Measurements from ENCODE around the gene DNAH17. TPM values are rescaled to one million over a fixed set of nuclear protein-coding genes. Genes with fewer than 3 reads are reported as not detected.

DNAH17 gene
- total RNA-seq, 1 experiment from 2014 or later = 0.05 TPM

DNA sequence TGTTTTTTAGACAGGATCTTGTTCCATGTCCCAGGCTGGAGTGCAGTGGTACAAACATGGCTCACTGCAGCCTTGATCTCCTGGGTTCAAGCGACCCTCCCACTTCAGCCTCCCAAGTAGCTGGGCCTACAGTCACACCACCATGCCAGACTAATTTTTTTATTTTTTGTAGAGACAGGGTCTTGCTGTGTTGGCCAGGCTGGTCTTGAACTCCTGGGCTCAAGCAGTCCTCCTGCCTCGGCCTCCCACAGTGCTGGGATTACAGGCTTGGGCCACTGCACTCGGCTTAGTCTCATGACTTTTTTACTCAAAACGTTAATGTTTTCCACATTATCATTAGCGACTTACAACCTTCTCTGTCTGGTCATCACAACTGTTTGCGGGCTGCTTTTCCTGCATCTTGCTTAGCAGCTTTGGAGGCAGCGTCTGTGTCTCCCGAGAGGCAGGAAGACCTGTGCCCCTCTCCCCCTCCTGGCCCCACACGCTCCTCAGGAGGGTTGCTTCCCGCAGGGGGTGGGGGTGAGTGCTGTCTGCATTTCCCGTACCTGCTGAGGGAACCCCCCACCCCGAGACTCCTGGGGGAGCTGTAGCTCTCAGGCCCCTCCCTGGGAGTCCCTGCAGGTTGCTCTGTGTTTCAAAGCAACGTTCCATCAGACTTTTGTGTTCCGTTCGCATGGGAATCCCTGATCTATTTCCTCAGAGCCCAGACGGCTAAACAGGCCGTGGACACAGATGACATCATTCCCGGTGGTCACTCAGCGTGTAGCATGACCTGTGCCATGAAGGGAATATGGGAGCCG lies 146.1 kb downstream of the DNAH17 start:
- no peak for DNase-seq (ENCODE audit: low read depth)

DNA sequence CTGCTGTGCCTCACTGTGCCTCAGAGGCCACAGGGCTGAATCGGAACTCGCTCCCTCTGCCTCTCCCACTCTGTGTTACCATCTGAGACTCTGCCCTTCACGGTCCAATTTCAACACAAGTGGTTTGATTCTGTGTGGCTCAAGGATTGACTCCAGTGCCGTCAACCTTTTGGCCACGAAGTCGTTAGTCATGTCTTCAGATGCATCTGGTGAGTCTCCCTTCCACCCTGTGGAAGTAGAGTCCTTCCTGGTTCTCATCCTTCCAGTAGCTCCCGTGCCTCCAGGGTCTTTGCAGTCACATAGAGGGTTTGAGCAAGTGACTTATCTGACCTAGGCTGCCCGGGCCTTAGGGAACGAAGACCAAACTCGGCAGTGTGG lies 147.6 kb downstream of the DNAH17 start:
- no peak for DNase-seq (ENCODE audit: low read depth)

DNA sequence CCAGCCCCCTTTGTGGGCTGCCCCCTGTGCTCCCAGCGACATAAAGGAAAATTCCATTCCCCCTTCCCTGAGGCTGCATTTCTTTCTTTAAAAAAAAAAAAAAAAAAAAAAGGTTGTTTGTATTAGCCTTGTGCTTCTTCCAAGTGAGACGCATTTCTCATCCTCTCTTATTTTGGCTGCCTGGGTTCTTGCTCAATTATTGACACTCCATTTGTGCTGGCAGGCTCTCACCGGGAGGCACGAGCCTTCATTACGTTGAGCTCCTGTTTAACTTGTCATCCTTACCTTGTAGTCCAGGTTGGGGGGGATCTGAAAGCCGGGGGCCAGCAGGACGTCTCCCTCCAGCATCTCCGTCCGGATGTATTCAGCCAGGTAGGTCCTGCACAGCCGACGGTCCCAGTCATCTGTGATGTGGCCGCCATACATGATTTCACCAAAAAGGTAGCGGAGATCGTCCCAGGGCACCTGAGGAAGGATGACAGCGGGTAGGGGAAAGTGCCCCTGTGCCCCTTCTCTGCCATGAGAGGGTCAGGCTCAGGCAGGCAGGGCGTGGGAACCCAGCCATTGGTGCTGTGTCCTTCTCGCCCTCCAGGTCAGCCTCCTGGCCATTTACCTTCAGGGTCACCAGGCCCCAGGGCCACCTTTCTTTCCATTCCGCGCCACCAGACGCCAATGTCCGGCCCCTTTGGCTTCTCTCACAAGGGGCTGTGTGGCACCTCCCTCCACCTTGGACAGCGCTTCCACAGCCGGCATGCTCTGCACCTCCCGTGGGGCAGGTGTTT lies 148.2 kb downstream of the DNAH17 start:
- no peak for DNase-seq (ENCODE audit: low read depth)

DNA sequence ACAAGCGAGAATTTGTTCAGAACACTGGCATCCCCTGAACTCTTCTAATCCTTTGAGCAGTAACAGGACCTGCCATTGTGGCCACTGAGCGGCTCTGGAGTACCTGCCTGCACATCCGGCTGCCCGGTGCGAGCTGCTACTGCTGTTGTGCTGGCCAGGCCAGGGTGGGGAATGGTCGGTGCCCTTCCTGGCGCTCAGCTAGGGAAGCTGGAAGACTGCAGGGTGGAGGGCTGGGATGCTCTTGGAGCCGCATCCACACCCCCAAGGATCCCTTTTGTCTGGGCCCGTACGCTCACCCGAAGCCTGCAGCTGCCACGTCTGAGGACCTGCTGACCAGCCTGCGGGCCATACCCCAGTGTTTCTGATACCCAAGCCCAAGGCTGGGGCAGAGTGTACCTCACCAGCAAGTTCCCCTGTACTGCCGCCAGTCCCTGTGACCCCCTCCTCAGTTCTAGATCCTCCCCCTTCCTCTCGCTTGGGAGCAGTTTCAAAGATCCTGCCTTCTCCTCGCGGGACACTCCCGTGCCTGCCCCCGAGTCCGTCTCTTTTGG lies 149.1 kb downstream of the DNAH17 start:
- DNase-seq (ENCODE audit: low read depth) = no peak

DNA sequence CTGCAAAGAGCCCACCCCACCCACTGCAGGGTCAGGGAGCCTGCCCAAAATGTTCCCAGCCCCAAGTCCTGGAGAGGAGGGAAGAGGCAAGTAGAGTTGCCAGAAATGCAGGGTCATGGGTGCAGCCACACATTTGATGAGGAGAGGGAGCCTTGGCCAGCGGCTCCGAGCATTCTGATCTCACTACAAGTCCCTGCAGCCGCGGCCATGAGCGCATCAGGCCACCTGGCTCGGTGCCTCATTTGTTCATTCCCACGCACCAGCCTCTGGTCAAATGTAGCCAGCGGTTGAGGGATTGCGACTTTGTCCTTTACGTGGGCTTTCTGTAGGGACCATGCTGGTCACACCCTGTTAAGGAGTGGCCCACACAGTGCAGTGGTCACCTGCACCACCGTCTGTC lies 150.1 kb downstream of the DNAH17 start:
- DNase-seq (ENCODE audit: low read depth) = no peak

DNA sequence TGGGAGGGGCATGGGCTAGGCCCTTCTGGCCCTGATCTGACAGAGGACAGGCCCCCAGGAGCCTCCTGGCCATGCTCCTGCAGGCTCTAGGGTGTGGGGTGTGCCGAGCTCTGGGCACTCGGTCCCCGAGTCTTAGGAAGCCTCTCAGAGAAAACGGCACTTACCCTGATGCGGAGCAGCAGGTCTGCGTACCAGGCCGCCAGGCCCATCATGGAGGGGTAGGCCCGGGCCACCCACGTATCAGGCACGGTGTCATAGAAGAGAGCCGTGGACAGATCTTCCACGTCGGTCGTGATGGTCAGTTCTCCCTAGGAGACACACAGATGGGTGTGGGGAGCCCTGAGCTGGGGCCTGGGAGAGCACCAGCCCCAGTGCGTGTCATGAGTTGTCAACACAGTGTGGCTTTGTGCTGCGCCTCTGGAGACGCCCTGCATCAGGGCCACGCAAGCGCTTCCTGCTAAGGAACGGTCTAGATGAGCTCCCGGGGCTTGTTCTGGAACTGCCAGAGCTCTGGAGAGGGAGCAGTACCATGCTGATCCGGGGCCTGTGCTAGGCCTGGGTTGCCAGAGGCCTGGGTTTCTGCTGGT lies 150.8 kb downstream of the DNAH17 start:
- no peak for DNase-seq (ENCODE audit: low read depth)

DNA sequence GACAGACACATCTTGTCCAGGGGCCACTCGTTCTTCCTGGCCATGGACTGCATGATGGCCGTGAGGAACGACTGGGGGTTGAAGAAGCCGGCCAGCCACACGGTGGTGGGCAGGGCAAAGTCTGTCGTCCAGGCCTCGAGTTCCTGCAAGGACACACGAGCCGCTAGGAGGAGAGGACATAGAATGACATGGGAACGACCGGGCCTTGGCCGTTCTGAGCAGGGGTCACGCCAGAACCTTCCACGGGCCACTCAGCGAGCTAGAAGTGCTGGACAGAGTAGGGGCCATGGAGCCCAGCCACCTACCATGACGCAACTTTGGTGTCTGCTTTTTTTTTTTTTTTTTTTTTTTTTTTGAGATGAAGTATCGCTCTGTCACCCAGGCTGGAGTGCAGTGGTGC lies 151.8 kb downstream of the DNAH17 start:
- DNase-seq (ENCODE audit: low read depth) = no peak

DNA sequence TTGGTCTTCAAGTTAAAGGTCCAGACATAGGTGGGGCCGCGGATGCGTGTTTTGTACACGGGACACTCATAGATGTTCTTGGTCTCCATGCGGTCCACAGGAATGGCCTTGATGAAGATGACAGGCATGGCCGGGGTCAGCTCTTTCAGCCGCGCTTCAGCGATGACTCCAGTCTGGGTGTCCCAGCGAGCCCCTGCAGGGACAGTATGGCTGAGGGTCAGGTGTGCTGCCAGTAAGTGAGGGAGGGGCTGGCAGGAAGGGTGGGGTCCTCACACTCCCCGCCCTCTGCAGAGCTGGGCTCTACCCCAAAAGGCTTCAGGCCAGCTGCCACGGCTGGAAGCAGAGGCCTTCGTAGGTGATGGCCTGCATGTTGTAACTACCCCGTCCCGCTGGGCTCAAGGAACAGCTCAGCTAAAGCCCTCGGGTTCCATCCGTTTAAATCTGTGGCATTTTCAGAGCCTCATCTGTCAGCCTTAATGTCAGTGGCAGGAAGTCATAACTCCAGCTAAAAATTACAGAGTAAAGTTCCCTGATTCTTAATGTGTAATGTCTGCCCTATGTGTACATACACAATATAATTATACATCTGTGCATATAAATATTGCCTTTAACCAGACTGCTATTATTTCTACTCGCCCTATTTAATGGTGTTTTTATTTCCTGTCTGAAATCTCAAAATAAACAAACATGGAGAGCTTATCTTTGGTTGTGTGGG lies 153.1 kb downstream of the DNAH17 start:
- DNase-seq (ENCODE audit: low read depth) = no peak

DNA sequence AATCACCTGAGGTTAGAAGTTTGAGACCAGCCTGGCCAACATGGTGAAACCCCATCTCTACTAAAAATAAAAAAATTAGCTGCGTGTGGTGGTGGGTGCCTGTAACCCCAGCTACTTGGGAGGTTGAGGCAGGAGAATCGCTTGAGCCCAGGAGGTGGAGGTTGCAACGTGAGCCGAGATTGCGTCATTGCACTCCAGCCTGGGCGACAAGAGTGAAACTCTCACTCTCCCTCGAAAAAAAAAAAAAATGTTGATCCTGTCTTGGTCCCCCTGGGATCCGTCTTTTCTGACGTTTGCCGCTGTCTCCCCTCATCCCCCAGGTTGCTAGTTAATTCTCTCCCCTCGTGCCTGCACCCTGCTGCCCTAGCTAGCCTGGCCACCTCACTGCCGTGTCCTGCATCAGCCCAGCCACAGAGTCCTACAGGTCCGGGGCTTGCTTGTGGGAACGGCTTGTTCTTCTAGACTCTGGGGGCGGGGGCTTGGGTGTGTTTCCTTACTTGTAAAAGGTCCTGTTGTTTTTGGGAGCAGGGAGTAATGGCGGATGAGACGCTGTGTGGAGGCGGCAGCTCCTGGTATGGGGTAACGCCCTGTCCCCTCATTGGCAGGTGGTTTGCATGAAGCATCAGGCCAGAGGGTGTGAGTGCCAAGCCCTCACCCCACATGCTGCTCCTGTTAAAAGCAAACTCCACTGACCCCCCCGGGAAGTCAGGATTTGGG lies 154.2 kb downstream of the DNAH17 start:
- DNase-seq (ENCODE audit: low read depth) = no peak

DNA sequence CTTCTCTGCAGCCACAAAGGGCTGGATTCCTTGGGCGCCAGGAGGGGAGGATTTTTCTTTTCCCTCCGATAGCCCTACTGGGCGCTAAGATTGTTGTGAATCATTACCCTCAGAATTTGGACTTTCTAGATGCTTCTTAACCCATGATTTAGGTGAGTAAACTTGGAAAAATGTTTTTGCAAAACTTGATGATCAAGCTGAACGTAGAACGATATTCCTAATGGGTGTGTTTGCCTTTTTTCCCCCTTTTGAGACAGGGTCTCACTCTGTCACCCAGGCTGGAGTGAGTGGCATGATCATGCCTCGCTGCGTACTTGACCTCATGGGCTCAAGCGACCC lies 155.0 kb downstream of the DNAH17 start:
- no peak for DNase-seq (ENCODE audit: low read depth)

DNA sequence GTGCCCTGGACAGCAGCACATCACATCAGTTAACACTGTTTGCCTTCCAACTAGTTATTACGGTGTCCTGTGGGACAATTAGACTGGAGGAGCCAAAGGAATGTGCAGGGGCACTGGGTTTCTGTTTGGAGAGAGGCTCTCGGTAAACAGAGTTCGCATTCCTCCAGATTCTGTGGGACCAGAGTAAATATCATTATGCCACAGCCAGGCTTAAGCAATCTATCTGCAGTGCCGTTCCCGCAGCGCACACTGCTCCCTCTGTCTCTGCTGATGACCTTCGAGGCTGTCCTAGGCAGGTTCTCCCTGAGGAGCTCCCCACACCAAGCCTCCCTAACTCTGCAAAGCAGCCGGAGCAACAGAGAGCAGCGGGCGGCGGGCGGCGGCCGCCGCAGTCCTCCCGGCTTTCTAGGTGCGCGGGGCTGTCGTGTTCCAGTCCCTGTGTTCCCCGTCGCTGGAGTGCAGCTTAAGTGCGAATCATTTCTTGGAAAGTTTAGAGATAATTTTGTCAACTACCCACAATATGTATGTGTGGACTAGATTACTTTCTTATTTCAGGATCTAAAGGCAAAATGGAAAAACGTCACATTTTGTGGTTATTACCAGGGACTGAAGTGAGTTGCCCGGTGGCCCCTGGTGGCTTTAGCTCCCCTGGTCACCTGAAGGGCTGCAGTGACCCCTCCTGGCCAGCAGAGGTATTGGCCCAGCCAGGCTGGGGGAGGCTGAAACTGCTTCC lies 155.5 kb downstream of the DNAH17 start:
- peak; percentile 66 for DNase-seq (ENCODE audit: low read depth)

DNA sequence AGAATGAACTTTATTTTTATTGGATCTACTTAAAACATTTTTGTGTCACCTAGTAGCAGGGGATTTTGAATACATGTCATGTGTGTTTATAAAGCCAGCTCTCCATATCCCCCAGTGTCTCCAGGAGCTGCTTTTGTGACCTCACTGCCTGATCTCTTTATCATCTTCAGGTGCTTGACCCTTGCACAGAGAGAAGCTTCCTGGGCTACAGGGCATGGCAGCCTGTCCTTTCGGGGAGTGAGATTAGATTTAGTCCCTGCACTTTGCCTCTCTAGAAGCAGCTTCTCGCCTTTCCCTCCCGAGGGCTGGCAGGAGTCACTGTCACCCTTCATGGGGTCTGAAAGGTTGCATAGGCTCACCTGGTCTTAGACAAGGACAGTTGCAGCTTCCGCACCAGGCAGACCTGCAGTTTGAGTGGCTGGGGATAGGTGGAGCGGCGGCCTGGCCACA lies 156.1 kb downstream of the DNAH17 start:
- no peak for DNase-seq (ENCODE audit: low read depth)

DNA sequence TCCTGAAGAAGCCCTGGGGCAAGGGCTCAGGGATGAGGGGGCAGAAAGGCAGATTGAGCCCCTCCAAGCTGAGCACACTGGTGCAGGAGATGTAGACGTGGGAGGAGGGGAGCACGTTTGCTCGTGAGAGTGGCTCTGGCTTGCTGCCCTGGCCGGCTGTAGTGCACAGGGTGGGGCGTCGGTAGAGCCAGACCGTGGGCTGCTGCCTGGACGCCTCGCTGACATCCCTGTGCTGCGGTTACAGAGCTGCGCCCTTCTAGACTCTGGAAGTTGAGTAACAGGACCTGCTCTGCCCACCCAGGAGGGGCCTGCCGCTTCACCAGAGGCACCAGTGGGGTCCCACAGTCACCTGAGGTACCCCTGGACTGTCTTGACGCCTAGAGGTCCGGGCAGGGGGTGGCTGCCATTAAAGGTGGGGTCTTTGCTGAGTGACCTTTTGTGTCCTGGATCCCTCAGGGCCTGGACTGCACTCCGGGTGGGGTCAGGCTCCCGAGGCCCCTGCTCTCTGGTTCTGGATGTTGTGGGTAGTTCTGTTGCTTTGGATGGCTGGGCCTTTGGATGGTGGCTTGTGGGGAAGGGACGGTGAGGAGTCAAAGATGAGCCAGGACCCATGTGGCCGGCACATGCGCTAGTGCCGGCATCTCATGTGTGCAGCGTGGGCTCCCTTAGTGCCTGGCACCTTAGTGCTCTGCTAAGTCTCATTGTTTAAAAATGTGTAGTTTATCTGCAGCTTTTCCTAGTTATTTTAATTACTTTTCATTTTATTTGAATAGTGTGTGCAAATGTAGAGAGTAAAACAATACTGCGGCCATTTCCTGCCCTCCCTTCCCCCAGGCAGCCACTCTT lies 157.0 kb downstream of the DNAH17 start:
- DNase-seq (ENCODE audit: low read depth) = no peak

DNA sequence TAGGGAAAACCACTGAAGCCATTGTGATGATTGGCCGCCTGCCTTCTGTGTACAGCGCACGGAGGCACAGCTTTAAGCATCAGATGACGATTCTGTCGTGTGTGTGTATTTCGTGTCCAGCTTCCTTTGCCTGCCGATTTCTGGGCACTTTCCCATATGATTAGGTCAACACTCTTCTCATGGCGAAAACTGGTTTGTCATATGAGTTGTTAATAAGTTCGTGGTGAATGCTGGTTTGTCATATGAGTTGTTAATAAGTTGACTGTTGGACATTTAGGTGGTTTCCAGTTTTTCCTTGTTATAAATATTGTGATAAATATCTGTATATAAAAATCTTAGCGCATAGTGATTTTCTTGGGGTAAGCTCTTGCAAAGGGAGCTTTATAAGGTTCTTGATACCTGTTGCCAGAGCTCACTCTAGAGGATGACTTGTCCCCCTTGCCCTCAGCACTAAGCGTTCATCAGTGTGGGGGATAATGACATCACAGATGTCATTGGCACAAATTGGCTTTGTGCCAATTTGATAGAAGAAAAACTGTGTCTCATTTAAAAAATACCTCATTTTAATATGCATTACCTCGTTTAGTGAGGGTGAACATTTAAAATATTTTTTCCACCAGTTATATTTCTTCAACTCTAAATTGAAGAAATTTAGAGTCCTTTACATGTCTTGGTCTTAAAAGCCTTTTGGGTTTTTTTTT lies 158.7 kb downstream of the DNAH17 start:
- no peak for DNase-seq (ENCODE audit: low read depth)

DNA sequence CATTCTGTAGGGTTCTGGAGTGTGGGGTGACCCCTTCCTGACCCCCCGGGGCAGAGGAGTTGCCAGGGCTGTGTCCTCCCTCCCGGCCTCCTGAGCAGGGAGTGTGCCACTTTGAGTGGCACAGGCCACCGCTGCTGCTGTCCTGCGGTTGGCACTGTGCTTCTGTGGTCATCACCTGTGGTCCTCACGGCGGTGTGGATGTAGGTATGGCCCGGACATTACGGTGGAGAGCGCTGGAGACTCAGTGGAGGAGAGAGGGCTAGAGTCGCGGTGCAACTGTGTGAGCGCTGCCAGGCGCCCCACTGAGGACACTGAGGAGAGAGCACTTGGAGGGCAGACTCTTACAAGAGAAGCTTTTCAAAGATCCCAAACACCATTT lies 159.7 kb downstream of the DNAH17 start:
- DNase-seq (ENCODE audit: low read depth) = no peak

DNA sequence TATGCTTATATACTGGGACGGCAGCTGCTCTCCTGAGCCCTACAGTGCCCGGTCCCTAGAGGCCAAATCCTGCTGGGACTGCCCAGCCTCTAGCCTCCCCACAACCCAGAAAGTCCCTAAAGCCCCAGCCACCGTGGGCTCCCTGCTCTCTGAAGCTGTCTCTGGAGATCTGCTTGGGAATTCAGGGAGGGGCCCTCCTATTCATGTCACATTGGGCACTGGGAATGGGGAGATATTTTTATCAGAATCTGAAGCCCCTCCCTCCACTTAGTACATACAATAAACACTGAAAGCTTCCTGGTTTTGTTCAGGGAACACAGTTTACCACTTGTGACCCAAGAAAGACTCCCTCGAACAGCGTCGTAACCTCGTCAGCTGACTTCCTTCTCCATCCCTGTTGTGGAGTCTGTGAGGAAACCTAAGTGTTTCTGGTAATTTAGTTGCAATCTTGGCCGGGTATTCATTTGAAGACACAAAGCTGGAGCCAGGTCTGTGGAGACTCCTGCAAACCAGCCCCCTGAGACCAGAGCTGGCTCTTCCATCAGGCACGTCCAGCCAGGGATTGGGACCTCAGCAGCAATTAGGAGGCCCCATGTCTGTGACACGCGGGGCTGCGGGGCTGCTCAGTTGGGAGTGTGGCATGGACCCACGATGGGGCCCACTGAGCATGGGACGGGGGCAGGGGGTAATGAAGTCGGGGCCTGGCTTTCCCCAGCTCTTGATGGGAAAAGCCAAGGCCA lies 160.2 kb downstream of the DNAH17 start:
- DNase-seq (ENCODE audit: low read depth) = no peak

DNA sequence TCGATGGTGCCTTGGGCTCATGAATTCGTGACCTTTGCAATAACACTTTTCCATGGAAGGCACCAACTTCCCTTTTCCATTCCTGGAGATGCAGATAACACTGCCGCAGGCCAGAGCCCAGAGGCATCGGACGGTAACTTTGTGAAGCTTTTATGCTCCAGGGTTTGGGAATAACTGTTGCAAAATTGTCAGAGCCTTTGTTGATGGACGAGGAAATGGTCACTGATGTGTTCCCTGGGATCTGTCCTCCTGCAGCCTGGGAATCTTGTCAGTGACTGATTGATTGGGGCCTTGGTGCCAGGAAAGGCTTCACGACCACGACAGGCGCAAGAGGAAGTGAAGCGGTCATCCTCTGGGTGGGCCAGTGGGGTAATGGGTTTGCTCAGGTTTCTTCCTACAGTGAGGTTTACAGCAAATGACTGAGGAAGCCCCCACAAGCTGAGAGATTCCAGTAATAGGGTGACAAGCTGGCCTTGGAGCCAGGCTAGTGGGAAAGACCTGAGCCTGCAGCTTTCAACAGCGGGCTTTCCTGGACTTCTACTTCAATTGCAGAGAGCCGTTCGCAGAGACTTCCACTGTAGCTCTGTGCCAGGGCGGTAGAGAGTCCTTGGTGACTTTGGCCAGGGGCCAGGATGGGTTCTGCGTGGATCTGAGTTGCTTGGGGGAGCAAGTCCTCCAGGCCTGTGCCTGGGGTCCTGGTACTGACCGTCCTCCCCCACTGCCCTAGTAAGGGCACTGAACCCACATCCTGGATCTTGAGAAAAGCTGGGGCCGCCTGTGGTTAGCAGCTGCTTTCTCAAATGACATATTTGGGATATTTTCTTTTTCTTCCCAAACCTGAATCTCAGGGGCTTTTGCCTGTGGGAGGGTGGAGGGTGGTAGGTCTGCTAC lies 161.1 kb downstream of the DNAH17 start:
- DNase-seq (ENCODE audit: low read depth) = peak; percentile 45

Data from M059J (cell line).